Measurements from ENCODE around the gene GRXCR1. TPM values are rescaled to one million over a fixed set of nuclear protein-coding genes. Genes with fewer than 3 reads are reported as not detected.

Gene GRXCR1
- total and polyA plus RNA-seq, 2 of the 13 experiments (the other 11 are each of a cell fraction or from before 2014, with no cell fraction given): not detected

- no peak for FAIRE-seq
- CTCF ChIA-PET (ENCODE audit: low intra/inter-chr PET ratio, low total read pairs): no interaction called here
- Histone ChIP-seq H3K4me2 (ENCODE audit: low read depth, low read length) (no peak overlapping the region), H3K36me3 (replicated peaks in 1 of 2; ENCODE audit: control insufficient read depth in 1 of 2, insufficient read depth in 2 of 2, low read length in 2 of 2) (no peaks in the 10 kb centered on the region), H2AFZ (ENCODE audit: low read length) (no peak overlapping the region), H3K9me3 (ENCODE audit: low read length) (peaks cover 3% of the 10 kb centered on the region; the same call in 1 of the 2 replicates), H3K4me3 (replicated peaks in 1 of 3; ENCODE audit: insufficient read depth in 1 of 3, low read depth in 2 of 3, low read length in 3 of 3) (no peak overlapping the region), H3K4me1 (ENCODE audit: insufficient read depth, low read length) (no peaks in the 10 kb centered on the region), H3K9ac (ENCODE audit: insufficient read depth, low read depth, low read length) (no peak overlapping the region), H4K20me1 (ENCODE audit: insufficient read depth, low read length) (no peaks in the 10 kb centered on the region), H3K27ac (ENCODE audit: extremely low read length, insufficient read depth, low read length) (no peak overlapping the region), H3K79me2 (ENCODE audit: insufficient read depth, low read length) (no peaks in the 10 kb centered on the region), H3K27me3 (ENCODE audit: control insufficient read depth in 1 of 2, insufficient read depth in 2 of 2, low read length in 2 of 2) (no peaks in the 10 kb centered on the region)
- POLR2A ChIA-PET: no interaction called here
- no TSS peak for BruUV-seq (replicated peaks)
- ATAC-seq: no peak
- 10% methylated on average over 1 of the region's 1 CpG for WGBS (ENCODE audit: low lambda C conversion rate)
- no peak for DNase-seq (ENCODE audit: low spot score)
- no peak for TF ChIP-seq ATF4 (CRISPR knock-in tag; IDR thresholded peaks at IDR 0.05)
- no peak for TF ChIP-seq TFDP2 (CRISPR knock-in tag; IDR thresholded peaks at IDR 0.05)
- TF ChIP-seq TBX3 (IDR thresholded peaks at IDR 0.05; ENCODE audit: borderline replicate concordance): no peak
- TF ChIP-seq EP300 (IDR thresholded peaks at IDR 0.05; ENCODE audit: low read depth in 2 of 2, low read length in 2 of 2): no peak
- TF ChIP-seq EP300 (CRISPR knock-in tag; IDR thresholded peaks at IDR 0.05; ENCODE audit: borderline replicate concordance): no peak
- no peak for TF ChIP-seq ZBTB26 (CRISPR knock-in tag; IDR thresholded peaks at IDR 0.05; ENCODE audit: borderline replicate concordance)
- TF ChIP-seq PRDM4 (CRISPR knock-in tag; IDR thresholded peaks at IDR 0.05; ENCODE audit: borderline replicate concordance): no peak
- TF ChIP-seq ZNF34 (CRISPR knock-in tag; IDR thresholded peaks at IDR 0.05; ENCODE audit: borderline replicate concordance): no peak
- no peak for TF ChIP-seq XBP1 (CRISPR knock-in tag; IDR thresholded peaks at IDR 0.05)
- TF ChIP-seq ZIK1 (CRISPR knock-in tag; IDR thresholded peaks at IDR 0.05; ENCODE audit: borderline replicate concordance, low read depth): no peak
- TF ChIP-seq MTA1 (CRISPR knock-in tag; IDR thresholded peaks at IDR 0.05; ENCODE audit: borderline replicate concordance): no peak
- no peak for TF ChIP-seq SALL2 (CRISPR knock-in tag; IDR thresholded peaks at IDR 0.05)
- intact Hi-C loops (cut with micrococcal nuclease; ENCODE audit: unreplicated experiment): no loop called here
- in situ Hi-C loops (cut with HindIII; ENCODE audit: extremely low pct_ligation_motif_present, low pct_unique_long_range_greater_than_20kb): no loop called here
These were observed 149.1 kb downstream of the GRXCR1 start for GRCh38 chr4:43041632-43042031.

Measured in HepG2 (cell line).